HepG2 (cell line): Measurements from ENCODE around the gene MED12L. TPM values are rescaled to one million over a fixed set of nuclear protein-coding genes. Genes with fewer than 3 reads are reported as not detected.

Experiments
- ATM ChIP-seq: fragments of 450-650 bp; IDR thresholded peaks from 2 replicates; pipeline ENCODE4 v1.7.1; 2017; ENCODE audit warnings: mild to moderate bottlenecking, borderline replicate concordance
- FIP1L1 ChIP-seq: fragments of 200-400 bp; formaldehyde crosslinking; IDR thresholded peaks from 2 replicates; pipeline ENCODE4 v1.6.1; 2018; ENCODE audit warnings: low read depth, mild to moderate bottlenecking, low read length, moderate library complexity, borderline replicate concordance; ENCODE audit not compliant: insufficient read depth
- FOXA1 ChIP-seq, 2 experiments: fragments of 450-650 bp in 1 of 2; sonication (generic) in 1 of 2; formaldehyde crosslinking in 1 of 2; IDR thresholded peaks; 2 replicates each; pipeline versions ENCODE4 v1.4.0 to v1.6.1; 2016 to 2020; ENCODE audit warnings: missing genetic modification reagents in 1 of 2
- KLF13 ChIP-seq: sonication (generic); formaldehyde crosslinking; IDR thresholded peaks from 2 replicates; pipeline ENCODE4 v1.4.0; 2020; ENCODE audit warnings: mild to moderate bottlenecking, missing genetic modification reagents
- PCBP2 ChIP-seq: fragments of 200-400 bp; formaldehyde crosslinking; optimal IDR thresholded peaks from 2 replicates; pipeline ENCODE3; 2018; ENCODE audit warnings: low read length, low read depth; ENCODE audit not compliant: poor library complexity, severe bottlenecking
- POLR2AphosphoS2 ChIP-seq: IDR thresholded peaks from 2 replicates; pipeline ENCODE4 v1.6.1; 2011; ENCODE audit warnings: low read depth, low read length, improper control_type of control experiment
- RAD21 ChIP-seq: fragments of 450-650 bp; formaldehyde crosslinking; IDR thresholded peaks from 2 replicates; pipeline ENCODE4 v1.5.0; 2020; ENCODE audit warnings: mild to moderate bottlenecking
- RBFOX2 ChIP-seq: fragments of 200-400 bp; formaldehyde crosslinking; IDR thresholded peaks from 2 replicates; pipeline ENCODE4 v1.6.1; 2017; ENCODE audit warnings: low read depth, mild to moderate bottlenecking, low read length
- RFX1 ChIP-seq: fragments of 450-650 bp; IDR thresholded peaks from 2 replicates; pipeline ENCODE4 v1.6.1; 2017
- SMAD1 ChIP-seq: sonication (generic); formaldehyde crosslinking; IDR thresholded peaks from 2 replicates; pipeline ENCODE4 v1.4.0; 2020; ENCODE audit warnings: missing genetic modification reagents, low read depth, mild to moderate bottlenecking, borderline replicate concordance
- SNAI1 ChIP-seq: sonication (generic); formaldehyde crosslinking; IDR thresholded peaks from 2 replicates; pipeline ENCODE4 v1.5.0; 2020; ENCODE audit warnings: mild to moderate bottlenecking, missing genetic modification reagents, borderline replicate concordance
- ZNF225 ChIP-seq: sonication (generic); formaldehyde crosslinking; IDR thresholded peaks from 2 replicates; pipeline ENCODE4 v1.4.0; 2020; ENCODE audit warnings: mild to moderate bottlenecking, missing genetic modification reagents
- ZNF451 ChIP-seq: sonication (generic); formaldehyde crosslinking; IDR thresholded peaks from 2 replicates; pipeline ENCODE4 v1.5.0; 2020; ENCODE audit warnings: mild to moderate bottlenecking, missing genetic modification reagents
- ZNF605 ChIP-seq: sonication (generic); formaldehyde crosslinking; IDR thresholded peaks from 2 replicates; pipeline ENCODE4 v1.8.0; 2022; ENCODE audit warnings: mild to moderate bottlenecking, missing genetic modification reagents
- ZNF614 ChIP-seq: IDR thresholded peaks from 2 replicates; pipeline ENCODE4 v1.6.1; 2018; ENCODE audit warnings: missing biosample characterization, missing genetic modification reagents, inconsistent platforms, borderline replicate concordance
- ZNF749 ChIP-seq: sonication (generic); formaldehyde crosslinking; IDR thresholded peaks from 2 replicates; pipeline ENCODE4 v1.8.0; 2022; ENCODE audit warnings: mild to moderate bottlenecking, missing genetic modification reagents, moderate library complexity, borderline replicate concordance
- ZNF792 ChIP-seq: IDR thresholded peaks from 2 replicates; pipeline ENCODE4 v1.6.1; 2016
- polyA plus RNA-seq, 8 experiments: library from polyadenylated mRNA; depleted of rRNA in 3 of 8; stranded (reverse) in 7 of 8; unstranded in 1 of 8; fragments of >200 nt; fragmentation: Illumina TruSeq in 4 of 8; extraction: Trizol in 4 of 8; gene quantifications; 2 replicates each; pipeline versions ENCODE4 v1.2.1 to v1.2.3, GENCODE V29; 2011 to 2016; ENCODE audit warnings: low read depth in 4 of 8, missing spikeins in 1 of 8, mixed read lengths in 1 of 8; ENCODE audit not compliant: insufficient read depth in 1 of 8
- total RNA-seq, 5 experiments: library from RNA; depleted of rRNA; stranded (reverse); fragments of >200 nt; fragmentation: Illumina TruSeq; extraction: Trizol; gene quantifications; 2 replicates each; pipeline ENCODE4 v1.2.3, GENCODE V29; 2016; ENCODE audit warnings: low read depth in 1 of 5
- TF ChIP-seq, protein P1 (sequence below): sonication (generic); formaldehyde crosslinking; IDR thresholded peaks from 2 replicates; pipeline ENCODE4; 2020; ENCODE audit warnings: missing genetic modification reagents, mild to moderate bottlenecking, borderline replicate concordance
- TF ChIP-seq, protein P2 (sequence below): IDR thresholded peaks from 2 replicates; pipeline ENCODE4 v1.6.1; 2016; ENCODE audit warnings: missing biosample characterization, missing genetic modification reagents, low read depth
- TF ChIP-seq, protein P3 (sequence below): sonication (generic); formaldehyde crosslinking; IDR thresholded peaks from 2 replicates; pipeline ENCODE4 v1.5.1; 2020; ENCODE audit warnings: mild to moderate bottlenecking, missing genetic modification reagents, moderate library complexity
- TF ChIP-seq, protein P4 (sequence below): sonication (generic); formaldehyde crosslinking; IDR thresholded peaks from 2 replicates; pipeline ENCODE4 v1.4.0; 2020; ENCODE audit warnings: missing genetic modification reagents

The MED12L gene
- total and polyA plus RNA-seq, 2 of the 13 experiments (the other 11 are each of a cell fraction or from before 2014, with no cell fraction given): 0.07 to 0.64 TPM

DNA sequence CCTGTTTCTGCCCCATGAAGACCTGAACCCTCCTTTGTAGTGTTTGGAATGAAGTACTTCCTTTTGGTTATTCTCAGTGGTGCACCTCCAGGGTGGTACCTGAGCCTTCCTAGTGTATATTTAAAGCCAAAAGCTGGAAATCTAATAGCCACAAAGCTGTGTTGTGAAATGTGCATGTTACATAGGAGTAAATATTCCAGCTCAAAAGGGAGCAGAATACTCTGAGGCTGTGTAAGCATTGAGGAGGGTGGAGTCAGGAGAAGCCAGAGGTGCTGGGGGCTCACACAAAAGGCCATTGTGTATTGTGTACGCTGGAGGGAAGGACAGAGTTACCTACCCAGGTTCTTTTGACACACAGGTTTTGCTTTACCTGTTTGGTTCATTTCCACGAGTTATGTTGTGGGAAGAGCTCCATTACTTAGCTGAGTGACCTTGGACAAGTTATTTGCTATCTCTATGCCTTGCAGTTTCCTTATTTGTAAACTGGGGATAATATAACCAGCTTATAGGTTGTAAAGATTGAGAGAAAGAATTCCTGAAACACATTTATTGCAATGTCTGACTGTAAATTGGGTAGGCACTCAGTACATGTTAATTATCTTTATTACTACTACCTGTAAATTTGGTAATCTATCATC is 92.9 kb downstream of the MED12L start (continued):
- TF ChIP-seq, protein P1, sequence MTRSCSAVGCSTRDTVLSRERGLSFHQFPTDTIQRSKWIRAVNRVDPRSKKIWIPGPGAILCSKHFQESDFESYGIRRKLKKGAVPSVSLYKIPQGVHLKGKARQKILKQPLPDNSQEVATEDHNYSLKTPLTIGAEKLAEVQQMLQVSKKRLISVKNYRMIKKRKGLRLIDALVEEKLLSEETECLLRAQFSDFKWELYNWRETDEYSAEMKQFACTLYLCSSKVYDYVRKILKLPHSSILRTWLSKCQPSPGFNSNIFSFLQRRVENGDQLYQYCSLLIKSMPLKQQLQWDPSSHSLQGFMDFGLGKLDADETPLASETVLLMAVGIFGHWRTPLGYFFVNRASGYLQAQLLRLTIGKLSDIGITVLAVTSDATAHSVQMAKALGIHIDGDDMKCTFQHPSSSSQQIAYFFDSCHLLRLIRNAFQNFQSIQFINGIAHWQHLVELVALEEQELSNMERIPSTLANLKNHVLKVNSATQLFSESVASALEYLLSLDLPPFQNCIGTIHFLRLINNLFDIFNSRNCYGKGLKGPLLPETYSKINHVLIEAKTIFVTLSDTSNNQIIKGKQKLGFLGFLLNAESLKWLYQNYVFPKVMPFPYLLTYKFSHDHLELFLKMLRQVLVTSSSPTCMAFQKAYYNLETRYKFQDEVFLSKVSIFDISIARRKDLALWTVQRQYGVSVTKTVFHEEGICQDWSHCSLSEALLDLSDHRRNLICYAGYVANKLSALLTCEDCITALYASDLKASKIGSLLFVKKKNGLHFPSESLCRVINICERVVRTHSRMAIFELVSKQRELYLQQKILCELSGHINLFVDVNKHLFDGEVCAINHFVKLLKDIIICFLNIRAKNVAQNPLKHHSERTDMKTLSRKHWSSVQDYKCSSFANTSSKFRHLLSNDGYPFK (CRISPR knock-in tag): no peak
- TF ChIP-seq ATM (no peak), ZNF792 (peak; percentile 73; the same call in 1 of the 2 replicates), ZNF451 (no peak), FIP1L1 (no peak), ZNF605 (CRISPR knock-in tag) (no peak), POLR2AphosphoS2 (no peak), RAD21 (no peak), ZNF749 (CRISPR knock-in tag) (no peak), RBFOX2 (no peak), ZNF614 (CRISPR knock-in tag) (peak; percentile 77; the same call in 1 of the 2 replicates), FOXA1 (IDR thresholded peaks at IDR 0.05) (peak; percentile 69), FOXA1 (CRISPR knock-in tag; IDR thresholded peaks at IDR 0.05) (peak; percentile 87), KLF13 (CRISPR knock-in tag) (no peak), SNAI1 (CRISPR knock-in tag) (no peak), PCBP2 (no peak), ZNF225 (CRISPR knock-in tag) (no peak), RFX1 (no peak), SMAD1 (CRISPR knock-in tag) (no peak)
- TF ChIP-seq, protein P2, sequence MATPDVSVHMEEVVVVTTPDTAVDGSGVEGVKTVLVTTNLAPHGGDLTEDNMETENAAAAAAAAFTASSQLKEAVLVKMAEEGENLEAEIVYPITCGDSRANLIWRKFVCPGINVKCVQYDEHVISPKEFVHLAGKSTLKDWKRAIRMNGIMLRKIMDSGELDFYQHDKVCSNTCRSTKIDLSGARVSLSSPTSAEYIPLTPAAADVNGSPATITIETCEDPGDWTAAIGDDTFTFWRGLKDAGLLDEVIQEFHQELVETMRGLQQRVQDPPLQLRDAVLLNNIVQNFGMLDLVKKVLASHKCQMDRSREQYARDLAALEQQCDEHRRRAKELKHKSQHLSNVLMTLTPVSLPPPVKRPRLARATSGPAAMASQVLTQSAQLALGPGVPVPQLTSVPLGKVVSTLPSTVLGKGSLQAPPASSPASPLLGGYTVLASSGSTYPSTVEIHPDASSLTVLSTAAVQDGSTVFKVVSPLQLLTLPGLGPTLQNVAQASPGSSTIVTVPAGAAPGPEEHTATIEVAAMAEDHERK (CRISPR knock-in tag): no peak
- TF ChIP-seq, protein P3, sequence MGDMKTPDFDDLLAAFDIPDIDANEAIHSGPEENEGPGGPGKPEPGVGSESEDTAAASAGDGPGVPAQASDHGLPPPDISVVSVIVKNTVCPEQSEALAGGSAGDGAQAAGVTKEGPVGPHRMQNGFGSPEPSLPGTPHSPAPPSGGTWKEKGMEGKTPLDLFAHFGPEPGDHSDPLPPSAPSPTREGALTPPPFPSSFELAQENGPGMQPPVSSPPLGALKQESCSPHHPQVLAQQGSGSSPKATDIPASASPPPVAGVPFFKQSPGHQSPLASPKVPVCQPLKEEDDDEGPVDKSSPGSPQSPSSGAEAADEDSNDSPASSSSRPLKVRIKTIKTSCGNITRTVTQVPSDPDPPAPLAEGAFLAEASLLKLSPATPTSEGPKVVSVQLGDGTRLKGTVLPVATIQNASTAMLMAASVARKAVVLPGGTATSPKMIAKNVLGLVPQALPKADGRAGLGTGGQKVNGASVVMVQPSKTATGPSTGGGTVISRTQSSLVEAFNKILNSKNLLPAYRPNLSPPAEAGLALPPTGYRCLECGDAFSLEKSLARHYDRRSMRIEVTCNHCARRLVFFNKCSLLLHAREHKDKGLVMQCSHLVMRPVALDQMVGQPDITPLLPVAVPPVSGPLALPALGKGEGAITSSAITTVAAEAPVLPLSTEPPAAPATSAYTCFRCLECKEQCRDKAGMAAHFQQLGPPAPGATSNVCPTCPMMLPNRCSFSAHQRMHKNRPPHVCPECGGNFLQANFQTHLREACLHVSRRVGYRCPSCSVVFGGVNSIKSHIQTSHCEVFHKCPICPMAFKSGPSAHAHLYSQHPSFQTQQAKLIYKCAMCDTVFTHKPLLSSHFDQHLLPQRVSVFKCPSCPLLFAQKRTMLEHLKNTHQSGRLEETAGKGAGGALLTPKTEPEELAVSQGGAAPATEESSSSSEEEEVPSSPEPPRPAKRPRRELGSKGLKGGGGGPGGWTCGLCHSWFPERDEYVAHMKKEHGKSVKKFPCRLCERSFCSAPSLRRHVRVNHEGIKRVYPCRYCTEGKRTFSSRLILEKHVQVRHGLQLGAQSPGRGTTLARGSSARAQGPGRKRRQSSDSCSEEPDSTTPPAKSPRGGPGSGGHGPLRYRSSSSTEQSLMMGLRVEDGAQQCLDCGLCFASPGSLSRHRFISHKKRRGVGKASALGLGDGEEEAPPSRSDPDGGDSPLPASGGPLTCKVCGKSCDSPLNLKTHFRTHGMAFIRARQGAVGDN (CRISPR knock-in tag): no peak
- TF ChIP-seq, protein P4, sequence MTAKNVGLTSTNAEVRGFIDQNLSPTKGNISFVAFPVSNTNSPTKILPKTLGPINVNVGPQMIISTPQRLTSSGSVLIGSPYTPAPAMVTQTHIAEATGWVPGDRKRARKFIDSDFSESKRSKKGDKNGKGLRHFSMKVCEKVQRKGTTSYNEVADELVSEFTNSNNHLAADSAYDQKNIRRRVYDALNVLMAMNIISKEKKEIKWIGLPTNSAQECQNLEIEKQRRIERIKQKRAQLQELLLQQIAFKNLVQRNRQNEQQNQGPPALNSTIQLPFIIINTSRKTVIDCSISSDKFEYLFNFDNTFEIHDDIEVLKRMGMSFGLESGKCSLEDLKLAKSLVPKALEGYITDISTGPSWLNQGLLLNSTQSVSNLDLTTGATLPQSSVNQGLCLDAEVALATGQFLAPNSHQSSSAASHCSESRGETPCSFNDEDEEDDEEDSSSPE: no peak
